ENCODE results near the gene RGS3. TPM values are rescaled to one million over a fixed set of nuclear protein-coding genes. Genes with fewer than 3 reads are reported as not detected.

The RGS3 gene
- total and polyA plus RNA-seq, 2 of the 13 experiments (the other 11 are each of a cell fraction or from before 2014, with no cell fraction given): 17.1 to 28.8 TPM

GRCh38 chr9:113620377-113621161, 157.0 kb downstream of the RGS3 start (continued):
- TF ChIP-seq, protein P1, sequence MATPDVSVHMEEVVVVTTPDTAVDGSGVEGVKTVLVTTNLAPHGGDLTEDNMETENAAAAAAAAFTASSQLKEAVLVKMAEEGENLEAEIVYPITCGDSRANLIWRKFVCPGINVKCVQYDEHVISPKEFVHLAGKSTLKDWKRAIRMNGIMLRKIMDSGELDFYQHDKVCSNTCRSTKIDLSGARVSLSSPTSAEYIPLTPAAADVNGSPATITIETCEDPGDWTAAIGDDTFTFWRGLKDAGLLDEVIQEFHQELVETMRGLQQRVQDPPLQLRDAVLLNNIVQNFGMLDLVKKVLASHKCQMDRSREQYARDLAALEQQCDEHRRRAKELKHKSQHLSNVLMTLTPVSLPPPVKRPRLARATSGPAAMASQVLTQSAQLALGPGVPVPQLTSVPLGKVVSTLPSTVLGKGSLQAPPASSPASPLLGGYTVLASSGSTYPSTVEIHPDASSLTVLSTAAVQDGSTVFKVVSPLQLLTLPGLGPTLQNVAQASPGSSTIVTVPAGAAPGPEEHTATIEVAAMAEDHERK (CRISPR knock-in tag; IDR thresholded peaks at IDR 0.05; ENCODE audit: low read depth): no peak
- TF ChIP-seq NFE2L1 (CRISPR knock-in tag; IDR thresholded peaks at IDR 0.05; ENCODE audit: borderline replicate concordance) (no peak), ZFP36 (IDR thresholded peaks at IDR 0.05; ENCODE audit: borderline replicate concordance, low read depth, low read length, partially characterized antibody) (peak; percentile 12), SIN3B (IDR thresholded peaks at IDR 0.05; ENCODE audit: low read length) (no peak), SMC3 (IDR thresholded peaks at IDR 0.05; ENCODE audit: low read length) (no peak), HNRNPK (IDR thresholded peaks at IDR 0.05; ENCODE audit: low read depth, low read length, poor library complexity, severe bottlenecking) (no peak), ZNF574 (CRISPR knock-in tag; IDR thresholded peaks at IDR 0.05) (0 out of 2 replicates have a peak, but pooled peaks have one; percentile 21), ZNF563 (CRISPR knock-in tag; IDR thresholded peaks at IDR 0.05) (no peak), HNRNPUL1 (IDR thresholded peaks at IDR 0.05; ENCODE audit: low read depth, low read length) (no peak), NFATC3 (CRISPR knock-in tag; IDR thresholded peaks at IDR 0.05) (no peak), FOXA3 (CRISPR knock-in tag; IDR thresholded peaks at IDR 0.05) (peak; percentile 25; the same call in 1 of the 2 replicates), ATF7 (IDR thresholded peaks at IDR 0.05) (peak; percentile 64), ATF7 (CRISPR knock-in tag; IDR thresholded peaks at IDR 0.05) (peak; percentile 92), ZNF720 (CRISPR knock-in tag; IDR thresholded peaks at IDR 0.05) (no peak), SAFB2 (CRISPR knock-in tag; IDR thresholded peaks at IDR 0.05; ENCODE audit: borderline replicate concordance, low read depth) (no peak), ATF1 (CRISPR knock-in tag; IDR thresholded peaks at IDR 0.05) (no peak), THAP11 (CRISPR knock-in tag; IDR thresholded peaks at IDR 0.05) (no peak), ZBTB42 (CRISPR knock-in tag; IDR thresholded peaks at IDR 0.05) (no peak), FOXP4 (CRISPR knock-in tag; IDR thresholded peaks at IDR 0.05) (0 out of 2 replicates have a peak, but pooled peaks have one; percentile 11)
- TF ChIP-seq, protein P2, sequence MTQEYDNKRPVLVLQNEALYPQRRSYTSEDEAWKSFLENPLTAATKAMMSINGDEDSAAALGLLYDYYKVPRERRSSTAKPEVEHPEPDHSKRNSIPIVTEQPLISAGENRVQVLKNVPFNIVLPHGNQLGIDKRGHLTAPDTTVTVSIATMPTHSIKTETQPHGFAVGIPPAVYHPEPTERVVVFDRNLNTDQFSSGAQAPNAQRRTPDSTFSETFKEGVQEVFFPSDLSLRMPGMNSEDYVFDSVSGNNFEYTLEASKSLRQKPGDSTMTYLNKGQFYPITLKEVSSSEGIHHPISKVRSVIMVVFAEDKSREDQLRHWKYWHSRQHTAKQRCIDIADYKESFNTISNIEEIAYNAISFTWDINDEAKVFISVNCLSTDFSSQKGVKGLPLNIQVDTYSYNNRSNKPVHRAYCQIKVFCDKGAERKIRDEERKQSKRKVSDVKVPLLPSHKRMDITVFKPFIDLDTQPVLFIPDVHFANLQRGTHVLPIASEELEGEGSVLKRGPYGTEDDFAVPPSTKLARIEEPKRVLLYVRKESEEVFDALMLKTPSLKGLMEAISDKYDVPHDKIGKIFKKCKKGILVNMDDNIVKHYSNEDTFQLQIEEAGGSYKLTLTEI (CRISPR knock-in tag; conservative IDR thresholded peaks at IDR 0.05): no peak
- TF ChIP-seq, protein P3, sequence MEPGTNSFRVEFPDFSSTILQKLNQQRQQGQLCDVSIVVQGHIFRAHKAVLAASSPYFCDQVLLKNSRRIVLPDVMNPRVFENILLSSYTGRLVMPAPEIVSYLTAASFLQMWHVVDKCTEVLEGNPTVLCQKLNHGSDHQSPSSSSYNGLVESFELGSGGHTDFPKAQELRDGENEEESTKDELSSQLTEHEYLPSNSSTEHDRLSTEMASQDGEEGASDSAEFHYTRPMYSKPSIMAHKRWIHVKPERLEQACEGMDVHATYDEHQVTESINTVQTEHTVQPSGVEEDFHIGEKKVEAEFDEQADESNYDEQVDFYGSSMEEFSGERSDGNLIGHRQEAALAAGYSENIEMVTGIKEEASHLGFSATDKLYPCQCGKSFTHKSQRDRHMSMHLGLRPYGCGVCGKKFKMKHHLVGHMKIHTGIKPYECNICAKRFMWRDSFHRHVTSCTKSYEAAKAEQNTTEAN (CRISPR knock-in tag; conservative IDR thresholded peaks at IDR 0.05): no peak
